Keratinocyte (primary cell): Measurements from ENCODE around the gene CYP4A22. TPM values are rescaled to one million over a fixed set of nuclear protein-coding genes. Genes with fewer than 3 reads are reported as not detected.

Experiments
- DNase-seq: peaks from one replicate; pipeline ENCODE4 v3.0.0-alpha.2; 2011; ENCODE audit warnings: low read depth, missing footprints, low spot score
- FAIRE-seq: peaks from 2 replicates; lab custom pipeline; 2011; peaks lifted over from hg19 to GRCh38; lab: Jason Lieb, UNC
- H2AFZ ChIP-seq: 2 replicates; pipeline ENCODE4 v1.6.0; 2012; ENCODE audit warnings: low read length, control low read depth, inconsistent platforms; ENCODE audit not compliant: control insufficient read depth
- H3K27ac ChIP-seq: 2 replicates; pipeline ENCODE4 v1.5.1; 2011; ENCODE audit warnings: low read length; ENCODE audit not compliant: control insufficient read depth, insufficient read depth
- H3K27me3 ChIP-seq: 3 replicates; pipeline ENCODE4 v1.6.0; 2011; ENCODE audit warnings: low read length; ENCODE audit not compliant: control insufficient read depth, insufficient read depth; ENCODE audit errors: extremely low read depth
- H3K36me3 ChIP-seq, 2 experiments: 2 replicates in 1 of 2; 3 replicates in 1 of 2; pipeline ENCODE4 v1.5.1; 2011; ENCODE audit warnings: low read length in 2 of 2, mild to moderate bottlenecking in 1 of 2; ENCODE audit not compliant: control insufficient read depth in 2 of 2, insufficient read depth in 2 of 2; ENCODE audit errors: extremely low read depth in 1 of 2
- H3K4me1 ChIP-seq: 3 replicates; pipeline ENCODE4 v1.5.1; 2011; ENCODE audit warnings: low read length; ENCODE audit not compliant: control insufficient read depth, insufficient read depth; ENCODE audit errors: extremely low read depth
- H3K4me2 ChIP-seq: 3 replicates; pipeline ENCODE4 v1.6.0; 2011; ENCODE audit warnings: low read depth, low read length; ENCODE audit not compliant: control insufficient read depth, insufficient read depth; ENCODE audit errors: extremely low read depth
- H3K4me3 ChIP-seq, 3 experiments: fragments of 200-600 bp in 1 of 3; sonication (generic) in 1 of 3; 2 replicates in 2 of 3; 3 replicates in 1 of 3; pipeline ENCODE4 v1.5.1; 2011 to 2016; ENCODE audit warnings: low read length in 3 of 3, mild to moderate bottlenecking in 3 of 3, control low read depth in 2 of 3, inconsistent platforms in 1 of 3, low read depth in 1 of 3, mixed read lengths in 1 of 3, mixed run types in 1 of 3, moderate library complexity in 1 of 3; ENCODE audit not compliant: control insufficient read depth in 2 of 3, insufficient read depth in 2 of 3; ENCODE audit errors: extremely low read depth in 1 of 3
- H3K79me2 ChIP-seq: 2 replicates; pipeline ENCODE4 v1.6.0; 2012; ENCODE audit warnings: low read length; ENCODE audit not compliant: control insufficient read depth, insufficient read depth
- H3K9ac ChIP-seq: 3 replicates; pipeline ENCODE4 v1.6.0; 2011; ENCODE audit warnings: low read length; ENCODE audit not compliant: control insufficient read depth, insufficient read depth; ENCODE audit errors: extremely low read depth
- H3K9me1 ChIP-seq: 3 replicates; pipeline ENCODE4 v1.6.0; 2011; ENCODE audit warnings: low read length; ENCODE audit not compliant: control insufficient read depth, insufficient read depth; ENCODE audit errors: extremely low read depth
- H3K9me3 ChIP-seq: 2 replicates; pipeline ENCODE4 v1.5.1; 2012; ENCODE audit warnings: low read depth, low read length; ENCODE audit not compliant: control insufficient read depth
- H4K20me1 ChIP-seq: 3 replicates; pipeline ENCODE4 v1.6.0; 2011; ENCODE audit warnings: low read length; ENCODE audit not compliant: control insufficient read depth, insufficient read depth; ENCODE audit errors: extremely low read depth
- EZH2 ChIP-seq: IDR thresholded peaks from one replicate; pipeline ENCODE4 v1.6.1; 2012; ENCODE audit warnings: inconsistent platforms, mild to moderate bottlenecking, low read length, moderate library complexity
- dilution Hi-C: fragments of 300-500 bp; cut with MboI; formaldehyde crosslinking; loops from one replicate; pipeline ENCODE4 v1.7.0; 2020; ENCODE audit warnings: low sequenced_read_pairs; ENCODE audit not compliant: extremely low pct_ligation_motif_present
- polyA plus RNA-seq, 5 experiments: library from polyadenylated mRNA; depleted of rRNA in 3 of 5; stranded (reverse) in 3 of 5; stranded (forward) in 1 of 5; unstranded in 1 of 5; fragments of >200 nt; gene quantifications; 1 replicate in 1 of 5; 2 replicates in 3 of 5; 3 replicates in 1 of 5; pipeline versions ENCODE4 v1.2.1 to v1.2.3, GENCODE V29; 2011 to 2012; ENCODE audit warnings: missing spikeins in 2 of 5, low read depth in 1 of 5, low replicate concordance in 1 of 5
- TF ChIP-seq, protein P1 (sequence below), 3 experiments: IDR thresholded peaks in 1 of 3; conservative IDR thresholded peaks in 1 of 3; optimal IDR thresholded peaks in 1 of 3; 2 replicates in 2 of 3; 3 replicates in 1 of 3; pipeline versions ENCODE3 to v1.5.1; 2011; ENCODE audit warnings: low read length in 3 of 3, mild to moderate bottlenecking in 3 of 3, moderate library complexity in 2 of 3, control low read depth in 1 of 3, inconsistent platforms in 1 of 3; ENCODE audit not compliant: insufficient read depth in 2 of 3; ENCODE audit errors: extremely low read depth in 1 of 3

Gene CYP4A22
- polyA plus RNA-seq, 1 donor (not counting 4 experiments of a cell fraction or from before 2014, with no cell fraction given): not detected

DNA sequence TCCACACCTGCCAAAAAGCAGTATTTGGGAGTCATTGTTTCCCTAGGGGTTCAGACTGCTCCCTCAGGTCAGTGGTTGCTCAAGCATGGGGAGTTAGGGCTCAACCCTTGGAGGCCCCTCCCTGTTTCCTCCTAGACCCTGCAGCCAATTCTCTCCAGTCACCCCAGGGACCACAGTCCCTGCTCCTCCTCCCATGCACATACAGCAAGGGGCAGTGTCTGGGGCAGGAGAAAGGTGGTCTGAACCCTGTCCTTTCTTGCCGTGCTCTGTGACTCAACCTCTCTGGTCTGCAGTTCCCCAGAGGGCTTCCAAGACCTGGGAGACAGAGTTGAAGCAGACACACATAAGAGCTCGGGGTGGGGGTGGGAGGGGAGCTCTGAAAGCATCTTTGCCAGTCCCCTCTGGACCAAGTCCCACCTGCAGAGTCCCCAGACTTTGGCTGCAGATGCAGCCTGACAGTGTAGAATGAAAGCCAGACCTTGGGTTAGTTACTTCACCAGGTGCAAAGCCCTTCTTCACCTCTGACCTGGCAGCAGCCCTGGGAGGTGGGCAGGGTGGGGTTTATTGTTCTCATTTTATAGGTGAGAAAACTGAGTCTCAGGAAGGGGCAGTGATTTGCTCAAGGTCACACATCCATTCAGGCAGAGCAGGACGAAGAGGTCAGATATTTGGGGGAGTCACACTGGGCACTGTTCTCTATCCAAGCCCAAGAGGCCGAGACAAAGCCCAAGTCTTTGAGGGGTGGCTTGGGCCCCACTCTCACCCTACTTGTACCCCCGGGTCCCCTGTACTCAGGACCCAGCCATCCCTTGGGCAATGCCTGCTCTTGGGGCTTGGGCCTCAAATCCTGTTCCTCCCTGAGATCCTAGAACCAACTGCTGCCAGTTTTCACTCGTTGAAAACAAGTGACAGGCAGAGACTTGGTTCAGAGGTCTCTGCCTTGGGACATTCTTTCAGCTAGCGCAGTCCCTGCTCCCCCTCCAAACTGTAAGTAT is 51.8 kb downstream of the CYP4A22 start:
- no peak overlapping the region for H3K27ac ChIP-seq
- FAIRE-seq (no peak), DNase-seq (no peak)
- no peaks in the 10 kb centered on the region for H3K9me3 ChIP-seq
- no peak overlapping the region for H3K9ac ChIP-seq
- no peaks in the 10 kb centered on the region for H3K79me2 ChIP-seq
- no peak overlapping the region for H3K4me2 ChIP-seq
- H3K9me1 ChIP-seq: no peaks in the 10 kb centered on the region
- dilution Hi-C loops: no loop called here
- no peaks in the 10 kb centered on the region for H3K36me3 ChIP-seq
- H4K20me1 ChIP-seq: no peaks in the 10 kb centered on the region
- no peak overlapping the region for H3K4me3 ChIP-seq
- H3K4me1 ChIP-seq: peaks cover 26% of the 10 kb centered on the region
- no peak overlapping the region for H2AFZ ChIP-seq
- H3K27me3 ChIP-seq: no peaks in the 10 kb centered on the region
- TF ChIP-seq, protein P1, sequence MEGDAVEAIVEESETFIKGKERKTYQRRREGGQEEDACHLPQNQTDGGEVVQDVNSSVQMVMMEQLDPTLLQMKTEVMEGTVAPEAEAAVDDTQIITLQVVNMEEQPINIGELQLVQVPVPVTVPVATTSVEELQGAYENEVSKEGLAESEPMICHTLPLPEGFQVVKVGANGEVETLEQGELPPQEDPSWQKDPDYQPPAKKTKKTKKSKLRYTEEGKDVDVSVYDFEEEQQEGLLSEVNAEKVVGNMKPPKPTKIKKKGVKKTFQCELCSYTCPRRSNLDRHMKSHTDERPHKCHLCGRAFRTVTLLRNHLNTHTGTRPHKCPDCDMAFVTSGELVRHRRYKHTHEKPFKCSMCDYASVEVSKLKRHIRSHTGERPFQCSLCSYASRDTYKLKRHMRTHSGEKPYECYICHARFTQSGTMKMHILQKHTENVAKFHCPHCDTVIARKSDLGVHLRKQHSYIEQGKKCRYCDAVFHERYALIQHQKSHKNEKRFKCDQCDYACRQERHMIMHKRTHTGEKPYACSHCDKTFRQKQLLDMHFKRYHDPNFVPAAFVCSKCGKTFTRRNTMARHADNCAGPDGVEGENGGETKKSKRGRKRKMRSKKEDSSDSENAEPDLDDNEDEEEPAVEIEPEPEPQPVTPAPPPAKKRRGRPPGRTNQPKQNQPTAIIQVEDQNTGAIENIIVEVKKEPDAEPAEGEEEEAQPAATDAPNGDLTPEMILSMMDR (optimal IDR thresholded peaks at IDR 0.05 in 1 of 3, IDR thresholded peaks at IDR 0.05 in 1 of 3, conservative IDR thresholded peaks at IDR 0.05 in 1 of 3; ENCODE audit: extremely low read depth in 1 of 3, insufficient read depth in 2 of 3, low read length in 3 of 3): no peak
- no peak for TF ChIP-seq EZH2

DNA sequence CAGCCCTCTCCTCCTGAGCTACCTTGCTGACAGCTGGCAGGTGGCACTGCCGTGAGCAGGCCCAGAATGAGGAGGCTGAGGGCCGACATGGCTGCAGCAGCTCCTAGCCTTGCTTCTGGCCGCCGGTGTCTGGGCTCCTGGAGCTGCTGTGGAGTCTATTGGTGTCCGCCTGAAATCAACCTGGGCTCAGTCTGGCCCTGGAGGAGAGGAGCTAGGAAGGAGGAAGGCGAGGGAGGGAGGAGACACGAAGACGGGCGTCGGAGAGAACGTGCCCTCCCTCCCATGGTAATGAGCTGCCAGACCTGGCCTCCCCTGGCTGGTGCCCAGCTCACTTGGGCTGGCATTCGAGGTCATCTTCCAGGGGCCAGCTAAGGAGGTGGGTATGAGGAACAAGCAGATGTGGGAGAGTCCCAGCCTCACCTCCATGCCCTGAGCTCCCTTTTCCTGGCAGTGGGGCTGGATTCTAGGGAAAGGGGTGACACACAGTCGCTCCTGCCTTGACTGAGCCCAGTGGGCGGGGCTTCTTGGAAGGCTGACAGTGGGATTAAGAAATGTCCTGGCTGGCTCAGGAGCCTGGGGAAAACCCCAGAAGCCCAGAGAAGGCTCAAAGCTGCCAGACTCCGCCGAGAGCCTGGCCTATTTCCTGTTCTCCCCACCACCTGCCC is 52.7 kb downstream of the CYP4A22 start, which contains the start of gene PDZK1IP1:
Gene PDZK1IP1 (minus strand): TSS at position 193 of the 665 bp plus-strand sequence. CDS start 104 bp downstream, at position 89.
- FAIRE-seq: peak; percentile 56
- TF ChIP-seq, protein P1 (optimal IDR thresholded peaks at IDR 0.05 in 1 of 3, IDR thresholded peaks at IDR 0.05 in 1 of 3, conservative IDR thresholded peaks at IDR 0.05 in 1 of 3; ENCODE audit: extremely low read depth in 1 of 3, insufficient read depth in 2 of 3, low read length in 3 of 3): no peak
- TF ChIP-seq EZH2: no peak
- Histone ChIP-seq H3K4me1 (peaks cover 26% of the 10 kb centered on the region), H3K27ac (peak within 1 kb of the TSS; percentile 55), H3K79me2 (no peaks in the 10 kb centered on the region), H3K9ac (peak within 1 kb of the TSS; percentile 52), H4K20me1 (no peaks in the 10 kb centered on the region), H3K4me2 (peak within 1 kb of the TSS; percentile 57), H3K36me3 (no peaks in the 10 kb centered on the region), H3K9me3 (no peaks in the 10 kb centered on the region), H2AFZ (peak within 1 kb of the TSS; percentile 93), H3K27me3 (no peaks in the 10 kb centered on the region), H3K4me3 (peak within 1 kb of the TSS in 1 of 3 experiments; percentile 9), H3K9me1 (no peaks in the 10 kb centered on the region)
- DNase-seq: no peak
- dilution Hi-C loops: no loop called here
